Measurements from ENCODE around the gene RAB1A.

Gene RAB1A

GRCh38 chr2:65057391-65058052, 72.4 kb downstream of the RAB1A start:
- DNase-seq: peak; percentile 74 to 75

GRCh38 chr2:65057054-65057375, 72.9 kb downstream of the RAB1A start:
- no peak for DNase-seq

GRCh38 chr2:65056215-65057053, 73.5 kb downstream of the RAB1A start, which contains the start of gene CEP68:
Gene CEP68, plus strand, starts transcription at chr2:65056416. Its CDS starts 13,029 bp downstream, at chr2:65069445.
- peak; percentile 95 to 96 for DNase-seq

- DNase-seq: peak; percentile 72 to 75
These were observed 74.3 kb downstream of the RAB1A start for GRCh38 chr2:65055422-65056214.

GRCh38 chr2:65054749-65055421, 75.0 kb downstream of the RAB1A start:
- no peak for DNase-seq

- DNase-seq: peak; percentile 50 to 72
These were observed 76.7 kb downstream of the RAB1A start for GRCh38 chr2:65053199-65053598.

GRCh38 chr2:65050931-65051330, 79.0 kb downstream of the RAB1A start:
- DNase-seq: no peak

GRCh38 chr2:65049010-65049639, 80.8 kb downstream of the RAB1A start:
- DNase-seq: no peak

GRCh38 chr2:65046633-65047407, 83.1 kb downstream of the RAB1A start:
- no peak for DNase-seq

GRCh38 chr2:65045651-65046050, 84.3 kb downstream of the RAB1A start:
- no peak for DNase-seq

- no peak for DNase-seq
These were observed 85.7 kb downstream of the RAB1A start for GRCh38 chr2:65044097-65044735.

GRCh38 chr2:65043001-65043400, 86.9 kb downstream of the RAB1A start:
- DNase-seq: peak in 1 of 2 experiments; percentile 30

- DNase-seq: peak; percentile 76 to 84
These were observed 89.3 kb downstream of the RAB1A start for GRCh38 chr2:65040400-65041261.

- DNase-seq: no peak
These were observed 90.3 kb downstream of the RAB1A start for GRCh38 chr2:65039640-65040039.

- no peak for DNase-seq
These were observed 92.7 kb downstream of the RAB1A start for GRCh38 chr2:65037178-65037577.
